GM23338 (cell line): Measurements from ENCODE around the gene VSTM1. TPM values are rescaled to one million over a fixed set of nuclear protein-coding genes. Genes with fewer than 3 reads are reported as not detected.

Source experiments
- ATAC-seq: fragments of 200-7000 bp; cut with Tn5 transposase; 3 replicates; pipeline ENCODE4 v1.9.1; 2020
- DNase-seq: peaks from one replicate; pipeline ENCODE4 v3.0.0-alpha.2; 2015; ENCODE audit warnings: low spot score
- H2AFZ ChIP-seq: fragments of 200-600 bp; sonication (generic); 2 replicates; pipeline ENCODE4 v1.8.0; 2016; ENCODE audit warnings: antibody characterized with exemption, mild to moderate bottlenecking, moderate library complexity
- H3F3A ChIP-seq: fragments of 200-600 bp; sonication (generic); replicated peaks from 2 replicates; pipeline ENCODE4 v1.8.0; 2017; ENCODE audit warnings: antibody characterized with exemption, mixed run types, low read depth
- H3K27ac ChIP-seq: fragments of 200-600 bp; sonication (generic); 2 replicates; pipeline ENCODE4 v1.6.1; 2016; ENCODE audit warnings: low read depth
- H3K27me3 ChIP-seq: fragments of 200-600 bp; sonication (generic); 2 replicates; pipeline ENCODE4 v1.8.0; 2016; ENCODE audit warnings: mild to moderate bottlenecking, mixed run types, moderate library complexity; ENCODE audit not compliant: insufficient read depth
- H3K36me3 ChIP-seq: fragments of 200-600 bp; sonication (generic); 2 replicates; pipeline ENCODE4 v1.8.0; 2016; ENCODE audit warnings: mild to moderate bottlenecking; ENCODE audit not compliant: insufficient read depth
- H3K4me1 ChIP-seq: fragments of 200-600 bp; sonication (generic); 2 replicates; pipeline ENCODE4 v1.8.0; 2016; ENCODE audit warnings: mild to moderate bottlenecking, moderate library complexity; ENCODE audit not compliant: insufficient read depth
- H3K4me2 ChIP-seq: fragments of 200-600 bp; sonication (generic); 2 replicates; pipeline ENCODE4 v1.7.1; 2017; ENCODE audit warnings: mixed run types
- H3K4me3 ChIP-seq: fragments of 200-600 bp; sonication (generic); 2 replicates; pipeline ENCODE4 v1.6.1; 2016; ENCODE audit warnings: mixed run types
- H3K79me2 ChIP-seq: fragments of 200-600 bp; sonication (generic); replicated peaks from 2 replicates; pipeline ENCODE4 v1.8.0; 2017; ENCODE audit warnings: mild to moderate bottlenecking; ENCODE audit not compliant: insufficient read depth
- H3K9me2 ChIP-seq: fragments of 200-600 bp; sonication (generic); 2 replicates; pipeline ENCODE4 v1.8.0; 2017; ENCODE audit not compliant: insufficient read depth
- H4K20me1 ChIP-seq: fragments of 200-600 bp; sonication (generic); replicated peaks from 2 replicates; pipeline ENCODE4 v1.8.0; 2017; ENCODE audit warnings: mild to moderate bottlenecking; ENCODE audit not compliant: insufficient read depth
- H3K27ac Mint-ChIP-seq: 2 replicates; pipeline ENCODE4 v1.8.0; 2020; ENCODE audit warnings: inconsistent platforms, mild to moderate bottlenecking, moderate library complexity, mixed read lengths
- H3K27me3 Mint-ChIP-seq: 3 replicates; pipeline ENCODE4 v1.8.0; 2022; ENCODE audit warnings: low read depth, mild to moderate bottlenecking, moderate library complexity, mixed read lengths, inconsistent platforms; ENCODE audit not compliant: insufficient read depth, poor library complexity
- H3K36me3 Mint-ChIP-seq: 3 replicates; pipeline ENCODE4 v1.8.0; 2021; ENCODE audit warnings: low read depth, mild to moderate bottlenecking, inconsistent platforms, moderate library complexity, mixed read lengths
- H3K4me1 Mint-ChIP-seq: 3 replicates; pipeline ENCODE4 v1.8.0; 2020; ENCODE audit warnings: mild to moderate bottlenecking, inconsistent platforms, mixed read lengths
- H3K4me3 Mint-ChIP-seq: 3 replicates; pipeline ENCODE4 v1.8.0; 2021; ENCODE audit warnings: moderate library complexity, mild to moderate bottlenecking, inconsistent platforms, mixed read lengths
- H3K9me3 Mint-ChIP-seq: 3 replicates; pipeline ENCODE4 v1.8.0; 2020; ENCODE audit warnings: moderate library complexity, mild to moderate bottlenecking, inconsistent platforms, mixed read lengths
- CREB1 ChIP-seq: fragments of 250-450 bp; sonication (Bioruptor Pico); IDR thresholded peaks from 2 replicates; pipeline ENCODE4 v1.5.0; 2020; ENCODE audit warnings: low read depth, mild to moderate bottlenecking, moderate library complexity
- CTCF ChIP-seq, 2 experiments: fragments of 200-600 bp in 1 of 2; sonication (generic) in 1 of 2; conservative IDR thresholded peaks; 2 replicates each; pipeline versions ENCODE4 v1.5.1 to v1.6.1; 2016 to 2017; ENCODE audit warnings: antibody characterized with exemption in 2 of 2, low read depth in 2 of 2, mild to moderate bottlenecking in 2 of 2, moderate library complexity in 1 of 2
- ETS1 ChIP-seq: IDR thresholded peaks from 2 replicates; pipeline ENCODE4 v1.6.1; 2016; ENCODE audit warnings: antibody characterized with exemption
- EZH2phosphoT487 ChIP-seq: fragments of 200-600 bp; sonication (generic); IDR thresholded peaks from one replicate; pipeline ENCODE4 v1.8.1; 2018; ENCODE audit warnings: antibody characterized with exemption; ENCODE audit not compliant: unreplicated experiment
- NANOG ChIP-seq: IDR thresholded peaks from 2 replicates; pipeline ENCODE4 v1.6.1; 2016; ENCODE audit warnings: antibody characterized with exemption, borderline replicate concordance
- POLR2AphosphoS5 ChIP-seq: IDR thresholded peaks from 2 replicates; pipeline ENCODE4 v1.6.1; 2016; ENCODE audit warnings: antibody characterized with exemption, low read depth
- REST ChIP-seq: IDR thresholded peaks from one replicate; pipeline ENCODE4 v1.6.1; 2018; ENCODE audit warnings: antibody characterized with exemption; ENCODE audit not compliant: unreplicated experiment
- STAT1 ChIP-seq: IDR thresholded peaks from one replicate; pipeline ENCODE4 v1.6.1; 2016; ENCODE audit warnings: antibody characterized with exemption; ENCODE audit not compliant: unreplicated experiment
- ZNF114 ChIP-seq: fragments of 250-450 bp; sonication (Bioruptor Pico); IDR thresholded peaks from 2 replicates; pipeline ENCODE4 v1.5.0; 2020; ENCODE audit warnings: mild to moderate bottlenecking, moderate library complexity
- ZNF462 ChIP-seq: fragments of 250-450 bp; sonication (Bioruptor Pico); IDR thresholded peaks from 2 replicates; pipeline ENCODE4 v1.5.0; 2020; ENCODE audit warnings: mild to moderate bottlenecking, moderate library complexity
- polyA plus RNA-seq: library from polyadenylated mRNA; unstranded; fragments of >200 nt; fragmentation: Nextera tagmentation; extraction: Ambion mirVana; gene quantifications from 2 replicates; pipeline ENCODE4 v1.2.1, GENCODE V29; 2016
- total RNA-seq: library from RNA; depleted of rRNA; stranded (reverse); fragments of >200 nt; shearing (Covaris generic); gene quantifications from 2 replicates; pipeline ENCODE4 v1.2.3, GENCODE V29; 2014

VSTM1 gene
- total and polyA plus RNA-seq, 2 experiments from 2014 or later: not detected

- DNase-seq: no peak
- no peaks in the 10 kb centered on the region; the same call in 1 of the 3 replicates for H3K9me3 Mint-ChIP-seq
- H2AFZ ChIP-seq: no peak overlapping the region
- no peak for TF ChIP-seq EZH2phosphoT487
- no peak for TF ChIP-seq CREB1 (CRISPR knock-in tag)
- no peak for TF ChIP-seq ZNF114
- TF ChIP-seq STAT1: no peak
- no peak for TF ChIP-seq NANOG
- peaks cover 7% of the 10 kb centered on the region; the same call in 1 of the 2 replicates for H3K4me1 ChIP-seq
- peaks cover 16% of the 10 kb centered on the region for H3K4me1 Mint-ChIP-seq
- no peak overlapping the region for H3K27ac ChIP-seq
- H3K79me2 ChIP-seq: no peaks in the 10 kb centered on the region
- H3K4me3 ChIP-seq: no peak overlapping the region
- no peaks in the 10 kb centered on the region for H3K27me3 ChIP-seq
- H3K36me3 ChIP-seq: no peaks in the 10 kb centered on the region
- H3F3A ChIP-seq: peaks cover 7% of the 10 kb centered on the region; the same call in 1 of the 2 replicates
- ATAC-seq: no peak
- H3K27me3 Mint-ChIP-seq: peaks cover 14% of the 10 kb centered on the region
- H3K9me2 ChIP-seq: no peaks in the 10 kb centered on the region
- no peaks in the 10 kb centered on the region; the same call in 2 of the 3 replicates for H3K36me3 Mint-ChIP-seq
- H4K20me1 ChIP-seq: no peaks in the 10 kb centered on the region
- no peak overlapping the region; the same call in 2 of the 3 replicates for H3K4me3 Mint-ChIP-seq
- no peak overlapping the region for H3K4me2 ChIP-seq
- no peak overlapping the region for H3K27ac Mint-ChIP-seq
These were observed 42.3 kb downstream of the VSTM1 start for GRCh38 chr19:54021363-54021762.

GRCh38 chr19:54017261-54017660 lies 46.4 kb downstream of the VSTM1 start:
- ATAC-seq (no peak), DNase-seq (peak; percentile 56)
- H3K27ac Mint-ChIP-seq: no peak overlapping the region
- Histone ChIP-seq H3K27ac (no peak overlapping the region), H3K79me2 (no peaks in the 10 kb centered on the region), H3K9me2 (no peaks in the 10 kb centered on the region), H3K4me1 (peaks cover 6% of the 10 kb centered on the region), H3K4me2 (no peak overlapping the region), H3K4me3 (no peak overlapping the region), H2AFZ (no peak overlapping the region), H3F3A (0 out of 2 replicates have a peak, but pooled peaks cover 12% of the 10 kb centered on the region), H3K36me3 (no peaks in the 10 kb centered on the region), H3K27me3 (no peaks in the 10 kb centered on the region), H4K20me1 (no peaks in the 10 kb centered on the region)
- no peaks in the 10 kb centered on the region; the same call in 1 of the 3 replicates for H3K9me3 Mint-ChIP-seq
- no peak overlapping the region for H3K4me3 Mint-ChIP-seq
- H3K36me3 Mint-ChIP-seq: no peaks in the 10 kb centered on the region; the same call in 2 of the 3 replicates
- H3K27me3 Mint-ChIP-seq: peaks cover 18% of the 10 kb centered on the region
- peaks cover 13% of the 10 kb centered on the region for H3K4me1 Mint-ChIP-seq
- no peak for TF ChIP-seq STAT1
- TF ChIP-seq CTCF (conservative IDR thresholded peaks at IDR 0.05; ENCODE audit: low read depth in 2 of 2): no peak
- no peak for TF ChIP-seq REST
- no peak for TF ChIP-seq ETS1
- no peak for TF ChIP-seq ZNF462 (CRISPR knock-in tag)
- TF ChIP-seq POLR2AphosphoS5: no peak
